Erythroblast (primary cell): ENCODE results near the gene REX1BD.

Experiments
- GATA1 ChIP-seq: IDR thresholded peaks from 2 replicates; pipeline ENCODE4 v1.6.1; 2011; ENCODE audit warnings: low read depth, mild to moderate bottlenecking, control low read depth, low read length, moderate library complexity
- POLR2A ChIP-seq: IDR thresholded peaks from 2 replicates; pipeline ENCODE4 v1.6.1; 2011; ENCODE audit warnings: mild to moderate bottlenecking, low read length

GRCh38 chr19:18586306-18586705, 2.3 kb upstream of the REX1BD start:
- TF ChIP-seq POLR2A (no peak), GATA1 (no peak)
